CD4-positive, alpha-beta T cell treated with Interleukin-6 for 4 hours (primary cell): ENCODE measurements around the gene RGS17.
"Not testable (repeated sequence)": the region's sequence is repeated elsewhere in the genome, so short reads cannot be mapped to it uniquely, and the experiment has no call there.

ENCODE experiments used
- DNase-seq: peaks from one replicate; pipeline ENCODE4 v3.0.0-alpha.2; 2020; ENCODE audit warnings: mixed read lengths

Gene RGS17, protein sequence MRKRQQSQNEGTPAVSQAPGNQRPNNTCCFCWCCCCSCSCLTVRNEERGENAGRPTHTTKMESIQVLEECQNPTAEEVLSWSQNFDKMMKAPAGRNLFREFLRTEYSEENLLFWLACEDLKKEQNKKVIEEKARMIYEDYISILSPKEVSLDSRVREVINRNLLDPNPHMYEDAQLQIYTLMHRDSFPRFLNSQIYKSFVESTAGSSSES

DNA sequence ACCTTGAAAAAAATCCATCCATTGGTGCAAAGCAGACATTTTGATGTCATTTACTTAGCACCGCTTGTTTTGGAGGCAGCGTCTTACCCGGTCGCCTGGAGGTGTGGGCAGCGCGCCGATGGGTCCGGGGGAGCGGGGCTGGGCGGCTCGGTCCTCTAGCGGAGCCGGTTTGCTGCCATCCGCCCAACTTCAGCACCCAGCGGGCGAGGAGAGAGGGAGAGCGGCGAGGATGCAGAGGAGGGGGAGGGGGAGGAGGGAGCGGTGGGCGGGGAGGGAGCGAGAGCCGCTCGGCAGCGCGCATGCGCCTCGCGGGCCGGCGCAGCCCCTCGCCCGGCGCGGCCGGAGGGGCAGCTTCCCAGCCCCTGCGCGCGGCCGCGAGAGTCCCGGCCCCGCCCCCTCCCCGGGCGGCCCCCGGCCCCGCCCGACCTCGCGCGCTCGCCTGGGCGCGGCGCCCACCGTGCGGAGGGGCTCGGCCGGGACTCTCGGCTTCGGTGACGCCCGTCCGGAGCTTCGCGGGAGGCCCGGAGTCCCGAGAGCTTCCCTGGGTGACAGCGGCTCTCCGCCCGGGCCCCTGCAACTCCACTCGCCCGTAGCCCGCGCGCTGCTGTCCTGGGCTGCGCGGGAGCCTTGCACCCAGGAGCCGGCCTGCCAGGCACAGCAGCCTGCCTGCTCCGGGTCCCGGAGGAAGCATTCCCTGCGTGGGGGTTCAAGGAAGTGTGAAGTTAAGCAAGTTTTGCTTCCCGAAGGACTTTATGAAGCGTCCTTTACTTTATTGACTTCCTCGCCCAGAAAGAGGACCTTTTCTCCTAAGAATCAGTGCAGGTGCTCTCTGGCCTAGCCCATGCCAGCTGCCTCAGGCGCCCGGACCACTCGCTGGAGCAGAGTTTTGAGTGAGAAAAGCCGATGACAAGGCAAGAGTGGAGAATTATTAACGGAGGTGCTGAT, at the start of gene RGS17:
TSS of gene RGS17 (minus strand) at position 246 of the 945 bp plus-strand sequence. CDS start 87,264 bp downstream, outside the sequence.
- DNase-seq, result peak; percentile 43

- no peak for DNase-seq
These were observed 41.7 kb upstream of the RGS17 start for GRCh38 chr6:153172815-153173214.

DNA sequence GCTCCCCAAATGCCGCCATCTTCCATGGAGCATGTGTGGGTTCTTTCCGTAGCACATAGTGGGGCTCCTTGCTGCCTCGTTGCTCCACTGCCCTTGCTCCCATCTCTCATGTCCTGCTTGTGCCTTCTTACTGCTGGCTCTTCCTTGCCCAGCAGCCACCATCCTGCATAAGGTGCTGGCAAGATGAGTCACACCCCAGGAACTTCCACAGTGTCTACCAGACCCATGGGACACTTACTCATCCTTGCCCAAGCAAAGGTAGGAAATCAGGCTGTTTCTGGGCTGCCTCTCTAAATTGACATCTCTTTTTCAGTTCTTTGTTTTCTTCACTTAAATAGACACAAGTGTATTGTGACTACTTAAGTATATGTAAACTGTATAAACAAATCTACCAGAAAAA, 39.4 kb upstream of the RGS17 start:
- DNase-seq, result no peak

GRCh38 chr6:153167907-153168306, 36.8 kb upstream of the RGS17 start:
- no peak for DNase-seq

DNA sequence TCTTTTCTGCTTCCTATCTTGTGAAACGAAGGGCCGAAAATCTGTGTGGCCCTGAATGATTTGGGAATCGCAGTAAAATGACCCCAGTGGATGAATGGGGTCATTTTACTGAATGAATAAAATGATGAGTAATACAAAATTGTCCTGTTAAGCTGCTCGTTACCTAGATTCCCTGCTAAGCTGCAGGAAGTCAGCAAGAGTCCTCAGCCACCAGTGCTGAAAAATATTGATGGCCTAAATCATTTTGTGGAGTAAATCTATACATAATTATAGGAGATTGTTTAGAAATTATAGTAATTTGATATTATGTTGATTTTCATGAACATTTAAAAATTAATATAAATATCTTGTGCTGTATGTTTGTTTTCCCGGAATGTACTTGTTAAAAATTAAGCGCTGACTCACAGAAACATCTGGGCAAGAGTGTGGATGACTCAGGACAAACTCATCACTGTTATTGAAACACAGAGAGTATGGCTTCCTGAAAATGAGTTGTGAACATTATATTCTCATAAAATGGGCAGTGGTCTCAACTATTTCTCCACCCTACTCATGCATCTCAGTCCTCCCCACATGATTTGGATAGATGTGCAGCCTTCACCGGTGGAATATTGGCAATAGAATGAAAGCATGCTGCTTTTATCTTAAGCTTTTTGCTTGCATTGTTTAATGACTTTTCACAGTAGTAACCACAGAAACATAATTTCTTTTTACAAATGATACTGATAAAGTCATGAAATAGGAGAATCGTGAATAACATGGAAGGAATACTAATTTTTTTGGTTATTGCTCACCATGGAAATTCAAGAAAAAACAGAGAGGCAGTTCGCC, 36.2 kb upstream of the RGS17 start:
- DNase-seq, result no peak

DNA sequence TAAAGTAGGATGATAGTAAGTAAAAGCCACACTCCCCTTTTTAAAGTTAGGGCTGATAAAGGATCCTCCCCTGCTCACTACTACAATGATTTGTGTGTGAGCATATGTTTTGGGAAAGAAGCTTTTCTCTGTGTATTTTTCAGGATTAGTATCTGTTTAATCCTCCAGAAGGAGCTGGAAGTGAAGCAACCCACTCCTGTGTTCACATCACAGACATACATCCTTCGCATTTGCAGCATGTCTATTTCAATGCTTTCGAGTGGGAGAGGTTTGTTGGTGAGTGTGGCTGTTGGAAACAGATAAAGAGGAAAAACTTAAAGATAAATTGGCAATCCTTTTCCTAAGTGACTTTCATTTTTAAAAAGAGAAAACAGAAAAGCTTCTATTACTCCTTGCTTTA, 31.6 kb upstream of the RGS17 start:
- no peak for DNase-seq

GRCh38 chr6:153162172-153162571, 31.1 kb upstream of the RGS17 start:
- no peak for DNase-seq

DNA sequence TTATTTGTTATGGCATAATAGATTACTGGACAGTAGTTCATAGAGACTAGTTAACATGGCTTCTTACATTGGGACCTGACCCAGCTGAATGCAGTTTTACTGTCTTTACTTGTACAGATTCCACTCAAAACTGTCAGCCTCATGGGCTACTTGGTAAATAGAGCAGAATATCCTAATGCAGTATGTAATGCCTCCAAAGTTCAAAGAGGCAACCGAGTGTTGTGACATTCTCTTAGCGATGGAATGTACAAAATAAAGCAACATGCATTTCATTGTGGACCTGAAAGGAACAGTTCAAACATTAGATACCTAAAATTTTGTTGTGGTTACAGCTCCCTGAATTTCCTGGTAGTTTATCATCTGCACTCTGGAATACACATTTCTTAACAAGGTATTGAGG, 29.1 kb upstream of the RGS17 start:
- DNase-seq, result no peak

- DNase-seq, result no peak
These were observed 19.8 kb upstream of the RGS17 start for GRCh38 chr6:153150752-153151440.

- no peak for DNase-seq
These were observed 19.3 kb upstream of the RGS17 start for GRCh38 chr6:153150371-153150751.

DNA sequence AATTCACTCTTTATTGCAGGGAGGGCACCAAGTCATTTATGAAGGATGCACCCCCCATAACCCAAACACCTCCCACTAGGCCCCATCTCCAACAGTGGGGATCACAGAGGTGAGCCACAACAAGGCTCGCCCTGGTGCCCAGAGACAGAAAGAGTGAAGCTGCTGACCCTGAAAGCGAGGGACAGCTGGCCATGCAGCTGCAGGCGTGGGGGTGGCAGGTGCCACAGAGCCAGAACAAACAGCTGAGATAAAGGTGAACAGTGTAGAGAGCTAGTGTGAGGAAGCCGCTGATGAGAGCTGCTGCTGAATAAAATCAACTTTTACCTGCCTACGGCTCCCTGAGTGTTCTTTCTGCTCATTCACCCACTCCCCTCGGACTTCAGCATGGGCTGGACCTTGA, 18.8 kb upstream of the RGS17 start:
- DNase-seq, result no peak

GRCh38 chr6:153146413-153146812, 15.3 kb upstream of the RGS17 start:
- DNase-seq, result no peak

GRCh38 chr6:153145591-153145990, 14.5 kb upstream of the RGS17 start:
- no peak for DNase-seq

- no peak for DNase-seq
These were observed 12.1 kb upstream of the RGS17 start for GRCh38 chr6:153143200-153143599.

GRCh38 chr6:153140299-153140698, 9.2 kb upstream of the RGS17 start:
- no peak for DNase-seq

GRCh38 chr6:153138930-153139329, 7.8 kb upstream of the RGS17 start:
- no peak for DNase-seq

DNA sequence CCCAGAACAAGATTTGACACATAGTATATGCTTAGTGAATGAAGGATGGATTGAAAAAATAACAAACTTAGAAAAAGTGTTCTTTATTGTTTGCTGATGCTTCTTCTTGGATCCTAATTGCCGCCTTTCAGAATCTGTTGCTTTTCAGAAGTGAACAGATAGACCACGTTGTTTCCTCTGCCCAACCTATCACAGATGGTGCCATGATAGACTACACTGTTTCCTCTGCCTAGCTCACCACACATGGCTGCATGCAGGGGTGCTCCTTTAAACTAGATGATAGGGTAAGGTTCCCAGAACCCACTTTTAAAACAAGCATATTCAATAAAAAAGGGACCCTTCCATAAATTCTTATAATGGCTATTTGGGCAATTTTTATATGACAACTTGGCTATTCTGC, 4.6 kb upstream of the RGS17 start:
- no peak for DNase-seq

DNA sequence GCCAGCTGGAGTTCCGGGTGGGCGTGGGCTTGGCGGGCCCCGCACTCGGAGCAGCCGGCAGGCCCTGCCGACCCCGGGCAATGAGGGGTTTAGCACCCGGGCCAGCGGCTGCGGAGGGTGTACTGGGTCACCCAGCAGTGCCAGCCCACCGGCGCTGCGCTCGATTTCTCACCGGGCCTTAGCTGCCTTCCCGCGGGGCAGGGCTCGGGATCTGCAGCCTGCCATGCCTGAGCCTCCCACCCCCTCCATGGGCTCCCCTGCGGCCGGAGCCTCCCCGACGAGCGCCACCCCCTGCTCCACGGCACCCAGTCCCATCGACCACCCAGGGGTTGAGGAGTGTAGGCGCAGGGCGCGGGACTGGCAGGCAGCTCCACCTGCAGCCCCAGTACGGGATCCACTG, 2.6 kb upstream of the RGS17 start:
- DNase-seq, result not testable (repeated sequence)

- no peak for DNase-seq
These were observed 506 bp downstream of the RGS17 start for GRCh38 chr6:153130515-153131036.

- no peak for DNase-seq
These were observed 1.1 kb downstream of the RGS17 start for GRCh38 chr6:153129873-153130514.

DNA sequence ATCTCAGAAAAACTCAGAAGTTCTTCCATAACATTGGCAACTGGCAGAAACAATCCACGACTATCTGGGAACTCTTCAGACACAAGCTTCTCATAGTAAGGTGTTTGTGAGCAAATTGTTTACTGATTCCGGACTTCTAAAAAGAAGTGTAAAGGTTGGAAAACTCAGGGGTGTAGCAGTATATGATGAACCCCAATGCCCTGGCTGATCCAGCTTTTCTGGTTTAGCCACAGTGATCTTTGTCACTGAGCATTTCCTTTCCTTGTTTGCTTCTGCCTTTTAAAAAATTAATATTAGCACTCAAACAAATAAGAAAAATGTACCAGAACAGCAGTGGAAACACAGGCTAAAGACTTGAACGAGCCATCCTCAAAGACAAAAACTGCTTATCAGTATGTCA, 4.9 kb downstream of the RGS17 start:
- DNase-seq, result no peak

DNA sequence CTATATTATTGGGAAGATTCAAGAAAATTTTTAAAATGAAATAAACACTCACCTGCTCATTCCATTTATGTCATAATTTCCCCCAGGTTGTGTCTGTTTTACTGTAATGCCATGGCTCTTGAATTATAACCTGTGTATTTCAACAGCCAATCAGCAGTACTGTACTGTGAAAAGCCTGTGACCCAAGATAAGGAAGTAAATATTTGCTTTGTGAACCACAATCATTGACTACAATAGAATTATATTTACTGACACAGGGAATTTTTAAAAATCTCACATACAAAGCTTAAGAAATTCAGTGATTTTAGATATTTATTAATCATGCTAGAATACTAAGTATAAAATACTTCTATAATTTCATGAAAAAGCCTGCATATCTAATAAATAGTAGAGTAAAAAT, 6.0 kb downstream of the RGS17 start:
- no peak for DNase-seq
